ENCODE data around the gene TNN.

- no peak for TF ChIP-seq EZH2 (IDR thresholded peaks at IDR 0.05; ENCODE audit: borderline replicate concordance, insufficient read depth, low read length, poor library complexity, severe bottlenecking)
- TF ChIP-seq CTCF (IDR thresholded peaks at IDR 0.05; ENCODE audit: poor library complexity, severe bottlenecking): no peak
- TF ChIP-seq TAF1 (IDR thresholded peaks at IDR 0.05; ENCODE audit: low read depth): no peak
- no peak for TF ChIP-seq POLR2AphosphoS5 (IDR thresholded peaks at IDR 0.05)
- TF ChIP-seq SMC3 (conservative IDR thresholded peaks at IDR 0.05; ENCODE audit: poor library complexity): no peak
- TF ChIP-seq EP300 (conservative IDR thresholded peaks at IDR 0.05; ENCODE audit: poor library complexity, severe bottlenecking): no peak
- no peak for TF ChIP-seq REST (IDR thresholded peaks at IDR 0.05; ENCODE audit: borderline replicate concordance)
Measured at GRCh38 chr1:175169286-175170018, 101.8 kb downstream of the TNN start.
